ENCODE results near the gene TMEM132D.

DNA sequence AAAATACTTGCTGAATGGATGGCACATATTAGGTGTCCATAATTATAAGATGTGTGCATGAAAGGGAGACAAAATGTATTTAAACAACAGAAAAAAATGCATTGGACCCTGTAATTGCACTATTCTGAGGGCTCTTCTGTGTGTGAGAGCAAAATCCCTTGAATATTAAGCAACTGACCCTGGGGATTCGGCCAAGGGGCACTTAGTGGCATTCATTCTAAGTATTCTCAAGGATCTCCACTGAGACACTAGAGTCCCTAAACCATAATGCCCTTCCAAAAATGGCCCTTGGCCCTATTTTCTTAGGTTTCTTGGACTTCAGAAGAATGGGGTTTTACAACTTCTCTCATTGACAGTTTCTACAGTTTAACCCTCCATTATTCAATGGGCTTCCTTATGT is 662.0 kb downstream of the TMEM132D start:
- TF ChIP-seq, protein P1, sequence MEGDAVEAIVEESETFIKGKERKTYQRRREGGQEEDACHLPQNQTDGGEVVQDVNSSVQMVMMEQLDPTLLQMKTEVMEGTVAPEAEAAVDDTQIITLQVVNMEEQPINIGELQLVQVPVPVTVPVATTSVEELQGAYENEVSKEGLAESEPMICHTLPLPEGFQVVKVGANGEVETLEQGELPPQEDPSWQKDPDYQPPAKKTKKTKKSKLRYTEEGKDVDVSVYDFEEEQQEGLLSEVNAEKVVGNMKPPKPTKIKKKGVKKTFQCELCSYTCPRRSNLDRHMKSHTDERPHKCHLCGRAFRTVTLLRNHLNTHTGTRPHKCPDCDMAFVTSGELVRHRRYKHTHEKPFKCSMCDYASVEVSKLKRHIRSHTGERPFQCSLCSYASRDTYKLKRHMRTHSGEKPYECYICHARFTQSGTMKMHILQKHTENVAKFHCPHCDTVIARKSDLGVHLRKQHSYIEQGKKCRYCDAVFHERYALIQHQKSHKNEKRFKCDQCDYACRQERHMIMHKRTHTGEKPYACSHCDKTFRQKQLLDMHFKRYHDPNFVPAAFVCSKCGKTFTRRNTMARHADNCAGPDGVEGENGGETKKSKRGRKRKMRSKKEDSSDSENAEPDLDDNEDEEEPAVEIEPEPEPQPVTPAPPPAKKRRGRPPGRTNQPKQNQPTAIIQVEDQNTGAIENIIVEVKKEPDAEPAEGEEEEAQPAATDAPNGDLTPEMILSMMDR (IDR thresholded peaks at IDR 0.05), result no peak
- no peak for TF ChIP-seq POLR2A (IDR thresholded peaks at IDR 0.05)
